ENCODE measurements around the gene CHMP1A. TPM values are rescaled to one million over a fixed set of nuclear protein-coding genes. Genes with fewer than 3 reads are reported as not detected.

Gene CHMP1A
- total and polyA plus RNA-seq, 2 of the 8 experiments (the other 6 are each of a cell fraction or from before 2014, with no cell fraction given), result 64.4 to 75.8 TPM

DNA sequence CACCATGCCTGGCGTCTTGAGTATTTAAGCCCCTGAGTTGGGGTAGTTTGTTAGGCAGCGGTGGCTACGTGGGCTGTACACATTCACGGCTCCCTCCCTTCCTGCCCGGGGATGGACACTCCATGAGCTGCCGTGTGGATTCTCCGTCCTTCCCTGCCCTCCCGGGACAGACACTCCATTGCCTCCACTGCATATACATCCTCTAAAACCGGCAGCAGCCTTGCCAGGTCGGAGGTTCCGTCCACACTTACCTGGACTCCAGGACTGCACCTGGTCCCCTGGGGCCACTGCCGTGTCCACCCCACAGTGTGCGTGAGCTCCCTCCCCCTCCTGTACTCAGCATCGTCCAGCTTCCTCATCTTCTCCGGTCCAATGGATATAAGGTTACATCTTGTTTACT, 47.5 kb upstream of the CHMP1A start (continued):
- TF ChIP-seq SP1 (IDR thresholded peaks at IDR 0.05; ENCODE audit: low read depth, low read length) (no peak), KDM1A (IDR thresholded peaks at IDR 0.05; ENCODE audit: borderline replicate concordance, low read length) (no peak), ASH2L (IDR thresholded peaks at IDR 0.05; ENCODE audit: low read length) (no peak), EP300 (IDR thresholded peaks at IDR 0.05; ENCODE audit: borderline replicate concordance in 1 of 2, low read depth in 2 of 2, low read length in 2 of 2) (no peak), BRCA1 (IDR thresholded peaks at IDR 0.05; ENCODE audit: low read depth, low read length) (no peak)
- TF ChIP-seq, protein P1, sequence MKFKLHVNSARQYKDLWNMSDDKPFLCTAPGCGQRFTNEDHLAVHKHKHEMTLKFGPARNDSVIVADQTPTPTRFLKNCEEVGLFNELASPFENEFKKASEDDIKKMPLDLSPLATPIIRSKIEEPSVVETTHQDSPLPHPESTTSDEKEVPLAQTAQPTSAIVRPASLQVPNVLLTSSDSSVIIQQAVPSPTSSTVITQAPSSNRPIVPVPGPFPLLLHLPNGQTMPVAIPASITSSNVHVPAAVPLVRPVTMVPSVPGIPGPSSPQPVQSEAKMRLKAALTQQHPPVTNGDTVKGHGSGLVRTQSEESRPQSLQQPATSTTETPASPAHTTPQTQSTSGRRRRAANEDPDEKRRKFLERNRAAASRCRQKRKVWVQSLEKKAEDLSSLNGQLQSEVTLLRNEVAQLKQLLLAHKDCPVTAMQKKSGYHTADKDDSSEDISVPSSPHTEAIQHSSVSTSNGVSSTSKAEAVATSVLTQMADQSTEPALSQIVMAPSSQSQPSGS (IDR thresholded peaks at IDR 0.05; ENCODE audit: low read length), result no peak

Measured in H1 (cell line).